Omental fat pad (tissue), 4 donors: ENCODE data around the gene SPATA19. TPM values are rescaled to one million over a fixed set of nuclear protein-coding genes. Genes with fewer than 3 reads are reported as not detected.

Experiments
- ATAC-seq: fragments of 150-250 bp; one replicate; pipeline ENCODE4 v1.9.1; 2016; ENCODE audit warnings: mild to moderate bottlenecking, moderate library complexity; ENCODE audit not compliant: low FRiP score
- DNase-seq: peaks from one replicate; pipeline ENCODE4 v3.0.0-alpha.2; 2019; ENCODE audit warnings: low spot score
- total RNA-seq, 4 donors: library from RNA; depleted of rRNA; stranded (reverse); fragments of >200 nt; gene quantifications; one replicate each; pipeline ENCODE4 v1.1.0, GENCODE V29; 2016
- TF ChIP-seq, protein P1 (sequence below), 3 donors: fragments of 450-650 bp; IDR thresholded peaks; one replicate each; pipeline ENCODE4 v1.5.1; 2016 to 2017; ENCODE audit warnings: antibody characterized with exemption in 3 of 3, mild to moderate bottlenecking in 3 of 3, moderate library complexity in 2 of 3

The SPATA19 gene
- total RNA-seq, 4 donors from 2014 or later, result not detected

DNA sequence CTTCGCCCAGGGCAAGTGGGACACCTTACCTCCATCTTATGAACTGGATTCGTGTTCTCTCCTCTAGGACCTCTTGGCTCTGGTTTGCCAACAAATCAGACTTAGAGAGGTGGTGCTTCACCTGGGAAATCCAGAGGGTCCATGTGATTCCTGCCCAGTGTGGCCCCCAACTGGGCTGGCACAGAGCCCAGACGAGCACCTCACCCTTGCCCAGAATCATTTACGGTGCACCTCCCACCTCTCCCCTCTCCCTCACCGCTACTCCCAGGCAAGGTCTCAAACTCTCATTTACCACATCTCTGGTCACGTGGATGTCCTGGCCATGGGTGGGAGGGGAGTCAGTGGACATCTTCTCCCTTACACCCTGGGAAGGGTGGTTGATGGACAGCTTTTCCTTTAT lies 1.1 kb downstream of the SPATA19 start:
- ATAC-seq (no peak), DNase-seq (no peak)
- TF ChIP-seq, protein P1, sequence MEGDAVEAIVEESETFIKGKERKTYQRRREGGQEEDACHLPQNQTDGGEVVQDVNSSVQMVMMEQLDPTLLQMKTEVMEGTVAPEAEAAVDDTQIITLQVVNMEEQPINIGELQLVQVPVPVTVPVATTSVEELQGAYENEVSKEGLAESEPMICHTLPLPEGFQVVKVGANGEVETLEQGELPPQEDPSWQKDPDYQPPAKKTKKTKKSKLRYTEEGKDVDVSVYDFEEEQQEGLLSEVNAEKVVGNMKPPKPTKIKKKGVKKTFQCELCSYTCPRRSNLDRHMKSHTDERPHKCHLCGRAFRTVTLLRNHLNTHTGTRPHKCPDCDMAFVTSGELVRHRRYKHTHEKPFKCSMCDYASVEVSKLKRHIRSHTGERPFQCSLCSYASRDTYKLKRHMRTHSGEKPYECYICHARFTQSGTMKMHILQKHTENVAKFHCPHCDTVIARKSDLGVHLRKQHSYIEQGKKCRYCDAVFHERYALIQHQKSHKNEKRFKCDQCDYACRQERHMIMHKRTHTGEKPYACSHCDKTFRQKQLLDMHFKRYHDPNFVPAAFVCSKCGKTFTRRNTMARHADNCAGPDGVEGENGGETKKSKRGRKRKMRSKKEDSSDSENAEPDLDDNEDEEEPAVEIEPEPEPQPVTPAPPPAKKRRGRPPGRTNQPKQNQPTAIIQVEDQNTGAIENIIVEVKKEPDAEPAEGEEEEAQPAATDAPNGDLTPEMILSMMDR (IDR thresholded peaks at IDR 0.05), result no peak

- ATAC-seq (no peak), DNase-seq (no peak)
- TF ChIP-seq, protein P1 (IDR thresholded peaks at IDR 0.05), result no peak
Measured at GRCh38 chr11:133843454-133843987, 1.8 kb downstream of the SPATA19 start.

DNA sequence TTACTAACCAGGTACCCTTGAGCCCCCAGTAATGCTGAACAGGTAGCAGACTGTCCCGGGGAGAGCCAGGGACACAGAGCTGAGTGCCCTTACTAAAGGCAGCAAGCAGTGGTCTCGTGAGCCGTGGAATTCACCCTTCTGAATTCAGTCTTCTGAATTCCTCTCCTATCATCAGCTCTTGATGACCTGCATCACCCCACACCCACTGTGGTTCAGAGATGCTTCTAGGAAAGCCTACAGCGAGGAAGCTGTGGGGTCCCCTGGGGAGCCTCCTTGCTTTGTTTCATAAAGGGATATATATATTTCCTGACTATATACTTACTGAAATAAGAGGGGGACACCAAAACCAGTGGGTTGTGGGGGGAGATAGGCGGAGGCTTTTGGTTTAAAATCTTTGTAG lies 2.6 kb downstream of the SPATA19 start:
- TF ChIP-seq, protein P1 (IDR thresholded peaks at IDR 0.05), result no peak
- no peak for DNase-seq

DNA sequence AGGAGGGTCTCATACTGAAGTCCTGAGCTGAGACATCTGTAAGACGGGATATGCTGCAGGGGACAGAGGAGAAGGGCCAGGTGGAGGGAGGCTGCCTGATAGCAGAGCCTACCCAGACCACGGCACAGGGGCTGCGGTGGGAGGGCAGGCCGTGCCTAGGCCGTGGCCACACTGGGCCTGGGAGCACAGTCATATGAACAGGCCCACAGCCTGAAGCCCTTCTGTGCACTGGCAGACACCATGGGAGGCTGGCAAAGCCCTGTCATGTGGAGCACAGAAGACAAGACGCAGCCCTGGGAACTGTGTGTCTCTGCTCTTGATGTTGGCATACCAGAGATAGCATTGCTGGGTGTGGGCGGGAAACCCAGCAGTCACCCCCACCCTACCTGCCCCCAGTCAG lies 3.3 kb downstream of the SPATA19 start:
- TF ChIP-seq, protein P1 (IDR thresholded peaks at IDR 0.05), result no peak
- ATAC-seq (no peak), DNase-seq (no peak)

More for the DNA sequence above, 2.6 kb downstream of the SPATA19 start:
- ATAC-seq, result no peak

GRCh38 chr11:133841279-133842043 lies 3.9 kb downstream of the SPATA19 start:
- TF ChIP-seq, protein P1 (IDR thresholded peaks at IDR 0.05), result no peak
- DNase-seq (no peak), ATAC-seq (no peak)

DNA sequence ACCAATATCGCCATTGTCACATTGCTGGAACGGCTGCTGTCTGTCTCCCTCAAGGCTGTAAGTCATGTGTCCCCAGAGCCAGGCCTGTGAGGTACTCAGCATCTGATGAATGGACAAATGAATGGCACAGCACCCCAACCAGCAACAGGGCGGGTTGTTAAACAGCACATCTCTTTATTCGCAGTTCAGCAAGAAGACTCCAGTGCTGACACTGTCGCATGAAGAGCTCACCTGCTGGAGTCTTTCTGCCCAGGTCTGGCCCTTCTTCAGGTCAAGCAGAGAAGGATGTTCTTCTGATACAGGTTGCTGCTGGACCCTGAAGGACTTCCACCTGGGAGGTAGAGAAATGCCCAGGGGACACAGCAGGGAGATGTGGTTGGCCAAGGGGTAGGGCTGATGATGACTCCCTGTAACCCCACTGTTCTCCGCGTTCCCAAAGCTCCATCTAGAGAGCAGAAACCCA lies 4.8 kb downstream of the SPATA19 start:
- TF ChIP-seq, protein P1 (IDR thresholded peaks at IDR 0.05), result no peak
- no peak for ATAC-seq
- DNase-seq, result no peak
